NB4 (cell line): ENCODE results near the gene PANK4.

Experiments used
- DNase-seq: peaks from one replicate; pipeline ENCODE4 v3.0.0; 2010; ENCODE audit warnings: low read depth
- H3K4me3 ChIP-seq: one replicate; pipeline ENCODE4 v1.5.1; 2011; ENCODE audit warnings: mild to moderate bottlenecking, low read depth, low read length, moderate library complexity
- CTCF ChIP-seq: IDR thresholded peaks from one replicate; pipeline ENCODE4 v1.5.1; 2012; ENCODE audit warnings: low read depth, low read length
- MAX ChIP-seq: IDR thresholded peaks from 2 replicates; pipeline ENCODE4 v1.6.1; 2011; ENCODE audit warnings: low read depth, low read length
- MYC ChIP-seq: IDR thresholded peaks from 2 replicates; pipeline ENCODE4 v1.6.1; 2011; ENCODE audit warnings: low read depth, low read length
- POLR2A ChIP-seq: IDR thresholded peaks from 2 replicates; pipeline ENCODE4 v1.6.1; 2011; ENCODE audit warnings: mild to moderate bottlenecking; ENCODE audit not compliant: insufficient read length; ENCODE audit errors: extremely low read depth

Gene PANK4

GRCh38 chr1:2529784-2530512 is 3.6 kb upstream of the PANK4 start, which contains the start of gene HES5:
HES5 (minus strand) TSS chr1:2530263; CDS start chr1:2530164, 99 bp downstream.
- no peak within 1 kb of the TSS for H3K4me3 ChIP-seq
- TF ChIP-seq CTCF (no peak), POLR2A (no peak), MYC (no peak), MAX (no peak)

GRCh38 chr1:2528966-2529783 is 2.8 kb upstream of the PANK4 start:
- peak; percentile 41 for DNase-seq
- no peak for TF ChIP-seq CTCF
- TF ChIP-seq MAX: no peak
- H3K4me3 ChIP-seq: no peak overlapping the region

More at GRCh38 chr1:2529784-2530512, 3.6 kb upstream of the PANK4 start, which contains the start of gene HES5:
- DNase-seq: no peak

GRCh38 chr1:2528611-2528965 is 2.2 kb upstream of the PANK4 start:
- H3K4me3 ChIP-seq: no peak overlapping the region
- DNase-seq: no peak
- TF ChIP-seq CTCF: no peak
- no peak for TF ChIP-seq MYC
- TF ChIP-seq POLR2A: no peak
- no peak for TF ChIP-seq MAX

GRCh38 chr1:2528016-2528415 is 1.6 kb upstream of the PANK4 start:
- no peak overlapping the region for H3K4me3 ChIP-seq
- no peak for DNase-seq
- TF ChIP-seq POLR2A (no peak), MAX (no peak), CTCF (no peak), MYC (no peak)

- TF ChIP-seq MYC (no peak), POLR2A (no peak), MAX (no peak)
- no peak for DNase-seq
- H3K4me3 ChIP-seq: no peak overlapping the region
Observed at GRCh38 chr1:2527556-2527860, 1.1 kb upstream of the PANK4 start.
